ENCODE measurements around the gene C1orf105.
"Not testable (repeated sequence)": the region's sequence is repeated elsewhere in the genome, so short reads cannot be mapped to it uniquely, and the experiment has no call there.

Gene C1orf105

GRCh38 chr1:172414331-172414730, 6.2 kb upstream of the C1orf105 start:
- Histone ChIP-seq H3K27ac (ENCODE audit: low read depth, low read length) (no peak overlapping the region), H3K9ac (ENCODE audit: low read length) (no peak overlapping the region), H3K4me1 (ENCODE audit: control insufficient read depth, insufficient read depth, low read length) (no peaks in the 10 kb centered on the region), H3K4me3 (ENCODE audit: low read length) (no peak overlapping the region), H3K27me3 (ENCODE audit: control insufficient read depth, insufficient read depth, low read length) (no peaks in the 10 kb centered on the region), H3K36me3 (ENCODE audit: control insufficient read depth, insufficient read depth, low read length) (no peaks in the 10 kb centered on the region)

- H3K27me3 ChIP-seq (ENCODE audit: control insufficient read depth, insufficient read depth, low read length), result no peaks in the 10 kb centered on the region
- H3K4me1 ChIP-seq (ENCODE audit: control insufficient read depth, insufficient read depth, low read length), result no peaks in the 10 kb centered on the region
- no peak overlapping the region for H3K27ac ChIP-seq (ENCODE audit: low read depth, low read length)
- H3K4me3 ChIP-seq (ENCODE audit: low read length), result no peak overlapping the region
- H3K9ac ChIP-seq (ENCODE audit: low read length), result no peak overlapping the region
- H3K36me3 ChIP-seq (ENCODE audit: control insufficient read depth, insufficient read depth, low read length), result no peaks in the 10 kb centered on the region
These were observed 3.9 kb upstream of the C1orf105 start for GRCh38 chr1:172416496-172417035.

- Histone ChIP-seq H3K9ac (ENCODE audit: low read length) (no peak overlapping the region), H3K27me3 (ENCODE audit: control insufficient read depth, insufficient read depth, low read length) (no peaks in the 10 kb centered on the region), H3K36me3 (ENCODE audit: control insufficient read depth, insufficient read depth, low read length) (no peaks in the 10 kb centered on the region), H3K27ac (ENCODE audit: low read depth, low read length) (no peak overlapping the region), H3K4me1 (ENCODE audit: control insufficient read depth, insufficient read depth, low read length) (no peaks in the 10 kb centered on the region), H3K4me3 (ENCODE audit: low read length) (no peak overlapping the region)
These were observed 2.9 kb upstream of the C1orf105 start for GRCh38 chr1:172417557-172417956.

- H3K4me3 ChIP-seq (ENCODE audit: low read length), result no peak overlapping the region
- no peak overlapping the region for H3K9ac ChIP-seq (ENCODE audit: low read length)
- H3K4me1 ChIP-seq (ENCODE audit: control insufficient read depth, insufficient read depth, low read length), result no peaks in the 10 kb centered on the region
- H3K27ac ChIP-seq (ENCODE audit: low read depth, low read length), result no peak overlapping the region
- H3K27me3 ChIP-seq (ENCODE audit: control insufficient read depth, insufficient read depth, low read length), result no peaks in the 10 kb centered on the region
- no peaks in the 10 kb centered on the region for H3K36me3 ChIP-seq (ENCODE audit: control insufficient read depth, insufficient read depth, low read length)
These were observed 1.6 kb downstream of the C1orf105 start for GRCh38 chr1:172421974-172422604.

GRCh38 chr1:172423336-172423735, 2.9 kb downstream of the C1orf105 start:
- Histone ChIP-seq H3K27me3 (ENCODE audit: control insufficient read depth, insufficient read depth, low read length) (no peaks in the 10 kb centered on the region), H3K4me1 (ENCODE audit: control insufficient read depth, insufficient read depth, low read length) (no peaks in the 10 kb centered on the region), H3K27ac (ENCODE audit: low read depth, low read length) (no peak overlapping the region), H3K36me3 (ENCODE audit: control insufficient read depth, insufficient read depth, low read length) (no peaks in the 10 kb centered on the region), H3K4me3 (ENCODE audit: low read length) (no peak overlapping the region), H3K9ac (ENCODE audit: low read length) (no peak overlapping the region)

GRCh38 chr1:172425339-172425738, 4.9 kb downstream of the C1orf105 start:
- Histone ChIP-seq H3K27ac (ENCODE audit: low read depth, low read length) (no peak overlapping the region), H3K4me1 (ENCODE audit: control insufficient read depth, insufficient read depth, low read length) (no peaks in the 10 kb centered on the region), H3K9ac (ENCODE audit: low read length) (no peak overlapping the region), H3K4me3 (ENCODE audit: low read length) (no peak overlapping the region), H3K36me3 (ENCODE audit: control insufficient read depth, insufficient read depth, low read length) (no peaks in the 10 kb centered on the region), H3K27me3 (ENCODE audit: control insufficient read depth, insufficient read depth, low read length) (no peaks in the 10 kb centered on the region)

GRCh38 chr1:172427191-172427590, 6.7 kb downstream of the C1orf105 start:
- Histone ChIP-seq H3K27ac (ENCODE audit: low read depth, low read length) (no peak overlapping the region), H3K4me3 (ENCODE audit: low read length) (no peak overlapping the region), H3K27me3 (ENCODE audit: control insufficient read depth, insufficient read depth, low read length) (no peaks in the 10 kb centered on the region), H3K4me1 (ENCODE audit: control insufficient read depth, insufficient read depth, low read length) (no peaks in the 10 kb centered on the region), H3K36me3 (ENCODE audit: control insufficient read depth, insufficient read depth, low read length) (no peaks in the 10 kb centered on the region), H3K9ac (ENCODE audit: low read length) (no peak overlapping the region)

- H3K27me3 ChIP-seq (ENCODE audit: control insufficient read depth, insufficient read depth, low read length), result no peaks in the 10 kb centered on the region
- H3K9ac ChIP-seq (ENCODE audit: low read length), result no peak overlapping the region
- H3K4me3 ChIP-seq (ENCODE audit: low read length), result no peak overlapping the region
- no peaks in the 10 kb centered on the region for H3K4me1 ChIP-seq (ENCODE audit: control insufficient read depth, insufficient read depth, low read length)
- H3K36me3 ChIP-seq (ENCODE audit: control insufficient read depth, insufficient read depth, low read length), result no peaks in the 10 kb centered on the region
- H3K27ac ChIP-seq (ENCODE audit: low read depth, low read length), result no peak overlapping the region
These were observed 9.0 kb downstream of the C1orf105 start for GRCh38 chr1:172429331-172430127.

GRCh38 chr1:172430128-172430454, 9.6 kb downstream of the C1orf105 start:
- Histone ChIP-seq H3K9ac (ENCODE audit: low read length) (no peak overlapping the region), H3K27ac (ENCODE audit: low read depth, low read length) (no peak overlapping the region), H3K4me1 (ENCODE audit: control insufficient read depth, insufficient read depth, low read length) (no peaks in the 10 kb centered on the region), H3K27me3 (ENCODE audit: control insufficient read depth, insufficient read depth, low read length) (no peaks in the 10 kb centered on the region), H3K4me3 (ENCODE audit: low read length) (no peak overlapping the region), H3K36me3 (ENCODE audit: control insufficient read depth, insufficient read depth, low read length) (no peaks in the 10 kb centered on the region)

GRCh38 chr1:172431204-172431603, 10.7 kb downstream of the C1orf105 start:
- Histone ChIP-seq H3K27me3 (ENCODE audit: control insufficient read depth, insufficient read depth, low read length) (no peaks in the 10 kb centered on the region), H3K27ac (ENCODE audit: low read depth, low read length) (no peak overlapping the region)

GRCh38 chr1:172431721-172432192, 11.3 kb downstream of the C1orf105 start:
- Histone ChIP-seq H3K27ac (ENCODE audit: low read depth, low read length) (no peak overlapping the region), H3K4me1 (ENCODE audit: control insufficient read depth, insufficient read depth, low read length) (no peaks in the 10 kb centered on the region), H3K4me3 (ENCODE audit: low read length) (no peak overlapping the region), H3K27me3 (ENCODE audit: control insufficient read depth, insufficient read depth, low read length) (no peaks in the 10 kb centered on the region), H3K9ac (ENCODE audit: low read length) (no peak overlapping the region), H3K36me3 (ENCODE audit: control insufficient read depth, insufficient read depth, low read length) (no peaks in the 10 kb centered on the region)

More at GRCh38 chr1:172431204-172431603, 10.7 kb downstream of the C1orf105 start:
- Histone ChIP-seq H3K36me3 (ENCODE audit: control insufficient read depth, insufficient read depth, low read length) (no peaks in the 10 kb centered on the region), H3K4me1 (ENCODE audit: control insufficient read depth, insufficient read depth, low read length) (no peaks in the 10 kb centered on the region), H3K9ac (ENCODE audit: low read length) (no peak overlapping the region), H3K4me3 (ENCODE audit: low read length) (no peak overlapping the region)

GRCh38 chr1:172437183-172437582, 16.7 kb downstream of the C1orf105 start:
- H3K4me1 ChIP-seq (ENCODE audit: control insufficient read depth, insufficient read depth, low read length); H3K4me3 ChIP-seq (ENCODE audit: low read length); H3K27ac ChIP-seq (ENCODE audit: low read depth, low read length); H3K9ac ChIP-seq (ENCODE audit: low read length); H3K36me3 ChIP-seq (ENCODE audit: control insufficient read depth, insufficient read depth, low read length); H3K27me3 ChIP-seq (ENCODE audit: control insufficient read depth, insufficient read depth, low read length): not testable (repeated sequence)
